Hematopoietic multipotent progenitor cell treated with erythropoietin and hydrocortisone succinate and interleukin-3 and kit ligand, for 15 days (in vitro differentiated cells): ENCODE data around the gene LRRC39.
"Not testable (repeated sequence)": the region's sequence is repeated elsewhere in the genome, so short reads cannot be mapped to it uniquely, and the experiment has no call there.

Experiments used
- DNase-seq: peaks from one replicate; pipeline ENCODE4 v3.0.0-alpha.2; 2015; ENCODE audit warnings: low spot score

The LRRC39 gene

GRCh38 chr1:100178091-100178490 lies at the start of gene LRRC39:
Gene LRRC39, minus strand, starts transcription at chr1:100178256. Its CDS starts 9,740 bp downstream, at chr1:100168516.
- DNase-seq, result no peak

GRCh38 chr1:100222428-100222827 lies 44.4 kb upstream of the LRRC39 start:
- DNase-seq, result no peak

GRCh38 chr1:100219883-100220282 lies 41.8 kb upstream of the LRRC39 start:
- DNase-seq, result no peak

GRCh38 chr1:100219457-100219856 lies 41.4 kb upstream of the LRRC39 start:
- DNase-seq, result no peak

GRCh38 chr1:100217834-100218233 lies 39.8 kb upstream of the LRRC39 start:
- DNase-seq, result no peak

GRCh38 chr1:100215101-100215500 lies 37.0 kb upstream of the LRRC39 start:
- no peak for DNase-seq

- DNase-seq, result no peak
Measured at GRCh38 chr1:100213141-100213540, 35.1 kb upstream of the LRRC39 start.

- DNase-seq, result no peak
Measured at GRCh38 chr1:100206301-100206700, 28.2 kb upstream of the LRRC39 start.

- DNase-seq, result not testable (repeated sequence)
Measured at GRCh38 chr1:100205593-100205992, 27.5 kb upstream of the LRRC39 start.

GRCh38 chr1:100205103-100205502 lies 27.0 kb upstream of the LRRC39 start:
- not testable (repeated sequence) for DNase-seq

- not testable (repeated sequence) for DNase-seq
Measured at GRCh38 chr1:100202703-100203102, 24.6 kb upstream of the LRRC39 start.

GRCh38 chr1:100200060-100200459 lies 22.0 kb upstream of the LRRC39 start:
- not testable (repeated sequence) for DNase-seq

- DNase-seq, result no peak
Measured at GRCh38 chr1:100198596-100198995, 20.5 kb upstream of the LRRC39 start.

- no peak for DNase-seq
Measured at GRCh38 chr1:100188617-100189016, 10.6 kb upstream of the LRRC39 start.

- DNase-seq, result no peak
Measured at GRCh38 chr1:100187912-100188311, 9.9 kb upstream of the LRRC39 start.

GRCh38 chr1:100184536-100184935 lies 6.5 kb upstream of the LRRC39 start:
- no peak for DNase-seq

GRCh38 chr1:100183370-100183769 lies 5.3 kb upstream of the LRRC39 start:
- DNase-seq, result no peak

GRCh38 chr1:100177295-100178041 lies 588 bp downstream of the LRRC39 start:
- DNase-seq, result no peak

- DNase-seq, result no peak
Measured at GRCh38 chr1:100168051-100168450, 10.0 kb downstream of the LRRC39 start.

GRCh38 chr1:100164702-100165101 lies 13.4 kb downstream of the LRRC39 start:
- no peak for DNase-seq

- no peak for DNase-seq
Measured at GRCh38 chr1:100164216-100164615, 13.8 kb downstream of the LRRC39 start.

- DNase-seq, result no peak
Measured at GRCh38 chr1:100162881-100163280, 15.2 kb downstream of the LRRC39 start.

- DNase-seq, result no peak
Measured at GRCh38 chr1:100152271-100152670, 25.8 kb downstream of the LRRC39 start.

- no peak for DNase-seq
Measured at GRCh38 chr1:100151679-100152078, 26.4 kb downstream of the LRRC39 start.
